Subcutaneous abdominal adipose tissue (tissue), 5 donors: ENCODE data around the gene TMEM131.

ENCODE experiments used
- H3K27ac ChIP-seq: one replicate; pipeline ENCODE4 v1.7.0; 2013; ENCODE audit warnings: low read depth, mild to moderate bottlenecking, inconsistent platforms, low read length, moderate library complexity
- H3K27me3 ChIP-seq, 5 donors: one replicate each; pipeline ENCODE4 v1.7.0; 2013; ENCODE audit warnings: low read length in 5 of 5, inconsistent platforms in 1 of 5; ENCODE audit not compliant: control insufficient read depth in 5 of 5, insufficient read depth in 4 of 5
- H3K36me3 ChIP-seq, 5 donors: one replicate each; pipeline ENCODE4 v1.7.0; 2013; ENCODE audit warnings: low read length in 5 of 5; ENCODE audit not compliant: control insufficient read depth in 5 of 5, insufficient read depth in 5 of 5
- H3K4me1 ChIP-seq, 5 donors: one replicate each; pipeline ENCODE4 v1.7.0; 2013; ENCODE audit warnings: low read length in 5 of 5, mild to moderate bottlenecking in 3 of 5, moderate library complexity in 1 of 5; ENCODE audit not compliant: control insufficient read depth in 5 of 5, insufficient read depth in 5 of 5
- H3K4me3 ChIP-seq, 5 donors: one replicate each; pipeline ENCODE4 v1.7.0; 2013; ENCODE audit warnings: low read length in 5 of 5, low read depth in 1 of 5
- H3K9ac ChIP-seq, 5 donors: one replicate each; pipeline ENCODE4 v1.7.0; 2013; ENCODE audit warnings: low read length in 5 of 5, mild to moderate bottlenecking in 4 of 5, moderate library complexity in 3 of 5
- H3K9me3 ChIP-seq, 5 donors: one replicate each; pipeline ENCODE4 v1.7.0; 2013; ENCODE audit warnings: low read length in 5 of 5; ENCODE audit not compliant: control insufficient read depth in 5 of 5
- donor health status: healthy.
- donor health status: healthy.
- donor health status: healthy.
- donor health status: healthy.
- donor health status: healthy.

TMEM131 gene

DNA sequence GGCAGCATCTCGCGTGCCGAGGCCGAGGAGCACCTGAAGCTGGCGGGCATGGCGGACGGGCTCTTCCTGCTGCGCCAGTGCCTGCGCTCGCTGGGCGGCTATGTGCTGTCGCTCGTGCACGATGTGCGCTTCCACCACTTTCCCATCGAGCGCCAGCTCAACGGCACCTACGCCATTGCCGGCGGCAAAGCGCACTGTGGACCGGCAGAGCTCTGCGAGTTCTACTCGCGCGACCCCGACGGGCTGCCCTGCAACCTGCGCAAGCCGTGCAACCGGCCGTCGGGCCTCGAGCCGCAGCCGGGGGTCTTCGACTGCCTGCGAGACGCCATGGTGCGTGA is 271.7 kb downstream of the TMEM131 start:
- Histone ChIP-seq H3K27ac (no peak overlapping the region), H3K36me3 (no peaks in the 10 kb centered on the region), H3K9me3 (peaks cover 0 to 5% (median 3%) of the 10 kb centered on the region in 5 donors), H3K4me3 (no peak overlapping the region), H3K4me1 (peaks cover 0 to 28% (median 7%) of the 10 kb centered on the region in 5 donors), H3K27me3 (peaks cover 0 to 7% (median 0%) of the 10 kb centered on the region in 5 donors), H3K9ac (no peak overlapping the region)

DNA sequence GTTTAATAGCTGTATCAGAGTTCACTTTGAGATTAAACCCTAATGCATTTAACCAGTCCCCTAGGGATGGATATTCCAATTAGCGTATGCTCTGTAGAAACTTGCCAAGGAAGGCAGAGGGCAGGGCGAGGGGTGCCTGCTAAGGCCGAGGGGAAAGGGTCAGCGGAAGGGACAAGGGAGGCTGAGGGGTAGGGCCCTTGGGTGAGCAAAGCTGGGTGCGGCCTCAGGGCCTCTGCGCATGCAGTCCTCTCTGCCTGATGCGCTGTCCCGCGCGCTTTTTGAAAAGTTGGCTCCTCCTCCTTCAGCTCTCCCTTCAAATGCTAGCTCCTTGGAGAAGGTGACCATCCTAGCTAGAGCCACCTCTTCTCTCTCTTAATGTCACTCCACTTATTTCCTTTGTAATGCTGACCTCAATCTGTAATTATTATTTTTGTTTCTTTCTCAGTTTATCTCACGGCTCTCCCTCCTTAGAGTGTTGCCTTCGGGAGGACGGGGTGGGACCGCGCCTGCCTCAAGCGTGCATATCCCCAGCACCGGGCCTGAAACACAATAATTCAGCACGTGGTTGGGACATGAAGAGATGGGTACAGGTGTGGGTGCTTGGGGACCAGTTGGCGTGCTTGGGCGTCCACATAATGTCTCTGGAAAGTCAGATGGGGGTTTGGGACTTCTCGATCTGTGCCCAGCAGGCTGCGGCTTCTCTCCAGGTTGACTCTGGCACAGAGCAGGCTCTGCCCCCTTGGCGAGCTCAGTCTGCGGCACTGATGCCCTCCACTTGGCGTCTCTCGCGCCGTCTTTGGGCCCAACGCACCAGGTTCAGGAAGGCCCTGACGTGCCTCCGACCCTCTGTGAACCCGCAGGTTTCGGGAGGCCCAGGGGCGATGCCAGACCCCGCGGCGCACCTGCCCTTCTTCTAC is 272.3 kb downstream of the TMEM131 start:
- H3K9ac ChIP-seq, result no peak overlapping the region
- no peak overlapping the region for H3K27ac ChIP-seq
- H3K27me3 ChIP-seq, result peaks cover 0 to 7% (median 1%) of the 10 kb centered on the region in 5 donors
- peaks cover 0 to 28% (median 7%) of the 10 kb centered on the region in 5 donors for H3K4me1 ChIP-seq
- no peaks in the 10 kb centered on the region for H3K36me3 ChIP-seq
- H3K4me3 ChIP-seq, result no peak overlapping the region
- peaks cover 0 to 5% (median 3%) of the 10 kb centered on the region in 5 donors for H3K9me3 ChIP-seq

DNA sequence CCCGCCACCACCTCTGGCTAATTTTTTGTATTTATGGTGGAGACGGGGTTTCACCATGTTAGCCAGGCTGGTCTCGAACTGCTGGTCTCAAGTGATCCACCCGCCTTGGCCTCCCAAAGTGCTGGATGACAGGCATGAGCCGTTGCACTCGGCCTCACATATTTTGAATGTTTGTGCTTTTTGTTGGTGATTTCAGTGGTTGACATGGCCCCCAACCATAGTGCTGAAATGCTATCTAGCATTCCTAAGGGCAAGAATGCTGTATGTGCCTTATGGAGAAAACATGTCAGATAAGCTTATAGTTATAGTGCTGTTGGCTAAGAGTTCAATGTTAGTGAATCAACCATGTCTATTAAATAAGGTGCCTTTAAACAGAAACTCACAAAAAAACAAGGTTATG is 273.5 kb downstream of the TMEM131 start:
- Histone ChIP-seq H3K9ac (no peak overlapping the region), H3K27me3 (peaks cover 0 to 7% (median 3%) of the 10 kb centered on the region in 5 donors), H3K36me3 (no peaks in the 10 kb centered on the region), H3K4me3 (no peak overlapping the region), H3K9me3 (peaks cover 0 to 5% (median 3%) of the 10 kb centered on the region in 5 donors), H3K4me1 (peaks cover 0 to 23% (median 7%) of the 10 kb centered on the region in 5 donors), H3K27ac (no peak overlapping the region)

DNA sequence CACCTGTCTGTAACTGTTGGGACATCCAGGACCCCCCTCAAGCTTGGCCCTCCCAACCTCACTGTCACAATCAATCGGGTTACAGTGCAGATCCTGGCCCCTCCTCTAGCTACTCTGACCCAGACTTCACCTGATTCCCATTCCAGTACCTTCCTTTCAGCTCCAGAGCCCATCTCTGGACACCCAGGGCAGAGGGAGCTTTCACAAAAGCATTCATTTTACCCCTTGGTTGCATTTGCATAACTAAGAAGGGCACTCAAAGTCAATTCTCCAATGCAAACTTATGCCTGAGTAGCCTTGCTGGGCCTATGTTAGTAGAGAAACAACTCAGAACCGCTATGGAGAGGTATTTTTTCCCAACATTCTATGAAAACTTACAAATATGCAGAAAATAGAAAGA is 275.0 kb downstream of the TMEM131 start:
- no peak overlapping the region for H3K9ac ChIP-seq
- H3K9me3 ChIP-seq, result no peaks in the 10 kb centered on the region
- H3K27me3 ChIP-seq, result peaks cover 0 to 7% (median 3%) of the 10 kb centered on the region in 5 donors
- H3K36me3 ChIP-seq, result no peaks in the 10 kb centered on the region
- H3K27ac ChIP-seq, result no peak overlapping the region
- no peak overlapping the region for H3K4me3 ChIP-seq
- peaks cover 0 to 8% (median 4%) of the 10 kb centered on the region in 5 donors for H3K4me1 ChIP-seq

DNA sequence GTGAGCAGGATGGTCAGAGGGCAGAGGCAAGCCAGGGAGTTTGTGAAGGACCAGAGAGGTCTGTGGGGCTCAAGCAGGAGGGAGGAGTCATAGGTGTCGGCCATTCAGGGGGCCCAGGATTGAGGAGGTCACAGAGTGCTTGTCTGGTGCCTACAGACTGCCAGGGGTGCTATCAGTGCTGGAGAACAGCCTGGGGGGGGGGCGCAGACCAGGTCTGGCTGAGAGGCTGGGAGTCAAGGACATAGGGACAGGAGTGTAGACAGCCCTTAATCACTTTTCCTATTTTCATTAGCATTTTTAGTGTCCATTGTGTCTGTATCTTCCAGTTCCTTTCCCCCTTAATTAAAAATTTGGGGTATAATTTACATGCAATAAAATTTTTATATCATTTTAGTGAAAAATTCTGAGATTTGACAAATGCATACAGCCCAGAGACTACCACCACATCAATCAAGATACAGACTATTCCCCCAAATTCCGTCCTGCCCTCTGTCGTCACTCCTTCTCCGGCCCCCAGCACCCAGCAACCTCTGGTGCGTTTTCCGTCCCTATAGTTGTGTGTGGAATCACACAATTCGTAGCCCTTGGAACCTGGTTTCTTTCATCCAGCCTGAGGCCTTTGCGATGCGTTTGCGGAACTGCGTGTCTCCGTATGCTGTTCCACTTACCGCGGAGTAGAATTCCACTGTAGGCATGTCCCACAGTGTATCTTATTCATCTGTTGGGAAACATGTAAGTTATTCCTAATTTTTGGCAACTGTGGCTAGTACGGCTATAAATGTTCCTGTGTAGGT is 276.2 kb downstream of the TMEM131 start:
- Histone ChIP-seq H3K4me1 (peaks cover 0 to 3% (median 0%) of the 10 kb centered on the region in 5 donors), H3K27me3 (peaks cover 0 to 7% (median 2%) of the 10 kb centered on the region in 5 donors), H3K4me3 (no peak overlapping the region), H3K27ac (no peak overlapping the region), H3K9me3 (no peaks in the 10 kb centered on the region), H3K9ac (no peak overlapping the region), H3K36me3 (no peaks in the 10 kb centered on the region)

DNA sequence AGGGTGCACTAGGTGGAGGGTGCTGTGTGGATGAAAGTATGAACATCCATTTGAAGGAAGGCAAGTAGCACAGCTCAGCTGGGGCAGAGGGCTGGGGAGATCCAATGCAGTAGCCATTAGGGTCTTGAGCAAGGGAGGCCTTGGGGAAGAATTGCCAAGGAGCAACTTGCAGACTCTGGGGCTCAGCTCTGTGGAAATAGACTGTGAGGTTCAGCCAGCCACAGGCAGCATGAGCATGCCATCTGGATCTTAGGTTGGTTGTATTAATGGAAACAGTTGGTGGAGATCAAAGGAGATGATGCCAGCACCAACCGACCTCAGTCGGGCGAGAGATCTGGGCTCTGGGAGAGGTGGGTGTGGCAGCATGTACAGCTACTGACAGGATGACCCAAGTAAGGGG is 276.8 kb downstream of the TMEM131 start:
- H3K4me3 ChIP-seq, result no peak overlapping the region

DNA sequence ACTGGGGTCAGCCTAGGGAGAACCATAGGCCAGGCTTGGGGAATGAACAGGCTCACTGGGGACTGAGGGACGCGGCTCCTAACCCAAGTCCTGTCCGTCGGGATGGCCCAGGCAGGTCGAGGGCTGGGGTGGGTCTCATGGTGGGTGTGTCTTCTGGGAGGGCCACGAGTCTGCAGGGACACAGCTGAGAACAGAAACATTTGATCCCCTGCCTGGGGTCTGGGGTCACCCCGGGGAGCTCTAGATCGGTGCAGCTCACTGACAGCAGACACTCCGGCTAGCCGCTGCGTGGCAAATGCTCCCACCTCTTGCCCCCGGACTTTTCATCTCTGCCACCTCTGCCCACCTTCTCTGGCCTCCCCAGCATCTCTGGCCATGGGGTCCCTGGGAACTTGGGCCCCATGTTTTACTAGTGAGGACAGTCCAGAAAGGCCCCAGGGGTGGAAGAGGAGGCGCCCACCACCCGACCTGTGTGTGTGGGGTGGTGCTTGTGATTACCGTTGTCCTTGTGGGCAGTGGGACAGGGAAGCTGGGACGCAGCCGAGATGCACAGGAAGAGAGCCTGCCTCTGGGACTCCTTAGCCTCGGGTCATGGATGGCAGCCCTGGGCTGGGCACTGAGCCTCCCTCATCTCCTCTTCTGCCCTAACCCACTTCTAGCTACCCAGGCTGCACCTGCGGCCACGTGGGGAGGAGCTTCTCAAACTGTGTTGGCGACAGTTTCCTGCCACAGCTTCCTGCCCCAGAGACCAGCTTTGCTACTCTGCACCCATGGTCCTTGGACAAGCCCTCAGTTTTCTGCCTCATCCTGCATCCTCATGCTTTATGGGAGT is 277.5 kb downstream of the TMEM131 start:
- no peak overlapping the region for H3K9ac ChIP-seq
- no peak overlapping the region for H3K4me3 ChIP-seq
- H3K4me1 ChIP-seq, result no peaks in the 10 kb centered on the region
- no peaks in the 10 kb centered on the region for H3K36me3 ChIP-seq
- H3K27me3 ChIP-seq, result peaks cover 0 to 3% (median 0%) of the 10 kb centered on the region in 5 donors
- H3K27ac ChIP-seq, result no peak overlapping the region
- H3K9me3 ChIP-seq, result no peaks in the 10 kb centered on the region

More for the DNA sequence above, 276.8 kb downstream of the TMEM131 start:
- Histone ChIP-seq H3K27me3 (peaks cover 0 to 5% (median 2%) of the 10 kb centered on the region in 5 donors), H3K9ac (no peak overlapping the region), H3K36me3 (no peaks in the 10 kb centered on the region), H3K4me1 (peaks cover 0 to 3% (median 0%) of the 10 kb centered on the region in 5 donors), H3K27ac (no peak overlapping the region), H3K9me3 (no peaks in the 10 kb centered on the region)

DNA sequence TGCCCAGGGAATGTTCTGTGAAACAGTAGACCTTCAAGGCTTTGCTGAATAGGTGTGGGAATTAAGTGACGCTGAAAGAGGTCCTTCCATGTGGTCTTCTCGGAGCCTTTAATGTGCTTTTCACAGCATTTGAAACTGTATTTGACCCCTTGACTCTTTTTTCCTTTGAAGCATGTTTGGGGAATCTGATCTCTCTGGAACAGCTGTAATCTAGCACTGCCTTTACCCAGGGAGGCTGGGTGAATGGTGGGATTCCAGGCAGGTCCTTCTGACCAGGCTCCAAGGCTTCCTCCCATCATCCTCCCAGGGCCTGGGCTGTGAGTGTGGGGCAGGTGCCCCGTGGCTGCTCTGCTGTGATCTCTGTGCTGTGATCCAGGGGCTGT is 278.1 kb downstream of the TMEM131 start:
- Histone ChIP-seq H3K9ac (no peak overlapping the region), H3K4me1 (no peaks in the 10 kb centered on the region), H3K27ac (no peak overlapping the region), H3K27me3 (peaks cover 0 to 3% (median 0%) of the 10 kb centered on the region in 5 donors), H3K9me3 (no peaks in the 10 kb centered on the region), H3K4me3 (no peak overlapping the region), H3K36me3 (no peaks in the 10 kb centered on the region)

DNA sequence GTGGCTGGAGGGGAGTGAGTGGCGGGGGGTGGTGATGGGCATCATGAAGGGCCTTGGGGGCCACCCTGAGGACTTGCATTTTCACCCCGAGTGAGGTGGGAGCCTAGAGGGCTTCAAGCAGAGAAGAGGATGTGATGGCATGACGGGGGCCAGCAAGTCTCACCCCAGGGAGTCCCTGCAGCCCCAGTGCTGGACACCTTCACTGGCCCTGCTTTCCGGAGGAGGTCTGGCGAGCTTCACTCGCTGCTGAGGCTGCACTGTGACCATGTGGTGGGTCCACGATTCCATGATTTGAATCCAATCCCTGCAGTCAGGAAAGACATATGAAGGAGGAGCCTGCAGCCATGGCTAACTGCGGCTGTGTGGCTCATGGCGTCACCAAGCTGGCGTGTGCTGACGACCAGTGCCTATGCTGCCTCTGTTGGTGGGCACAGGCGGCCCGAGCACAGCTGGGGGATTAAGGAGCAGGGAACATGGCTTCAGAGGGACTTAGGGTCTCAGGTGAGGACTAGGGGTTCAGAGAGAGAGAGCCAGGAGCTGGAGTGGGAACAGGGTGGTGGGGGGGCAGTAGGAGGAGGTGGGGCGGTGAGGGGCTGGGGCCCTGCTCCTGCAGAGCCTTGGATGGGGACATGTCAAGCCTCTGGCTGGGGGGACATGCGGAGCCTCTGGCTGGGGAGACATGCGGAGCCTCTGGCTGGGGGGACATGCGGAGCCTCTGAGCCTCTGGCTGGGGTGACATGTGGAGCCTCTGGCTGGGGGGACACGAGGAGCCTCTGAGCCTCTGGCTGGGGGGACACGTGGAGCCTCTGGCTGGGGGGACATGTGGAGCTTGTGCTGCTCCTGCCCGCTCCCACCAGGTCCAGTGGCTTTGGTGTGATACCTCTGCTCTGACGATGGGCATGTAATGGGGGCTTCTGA is 278.8 kb downstream of the TMEM131 start:
- H3K4me3 ChIP-seq, result no peak overlapping the region
- H3K9ac ChIP-seq, result no peak overlapping the region

More for the DNA sequence above, 278.8 kb downstream of the TMEM131 start:
- Histone ChIP-seq H3K36me3 (no peaks in the 10 kb centered on the region), H3K9me3 (no peaks in the 10 kb centered on the region), H3K27me3 (peaks cover 0 to 3% (median 0%) of the 10 kb centered on the region in 5 donors), H3K4me1 (no peaks in the 10 kb centered on the region), H3K27ac (no peak overlapping the region)
